Erythroblast (primary cell): ENCODE data around the gene SAMD11.
"Not testable (repeated sequence)": the region's sequence is repeated elsewhere in the genome, so short reads cannot be mapped to it uniquely, and the experiment has no call there.

ENCODE experiments used
- DNase-seq, 2 experiments: peaks; one replicate each; lab custom pipeline; 2025; lab: John Stamatoyannopoulos, UW
- GATA1 ChIP-seq: IDR thresholded peaks from 2 replicates; pipeline ENCODE4 v1.6.1; 2011; ENCODE audit warnings: low read depth, mild to moderate bottlenecking, control low read depth, low read length, moderate library complexity
- POLR2A ChIP-seq: IDR thresholded peaks from 2 replicates; pipeline ENCODE4 v1.6.1; 2011; ENCODE audit warnings: mild to moderate bottlenecking, low read length

Gene SAMD11

DNA sequence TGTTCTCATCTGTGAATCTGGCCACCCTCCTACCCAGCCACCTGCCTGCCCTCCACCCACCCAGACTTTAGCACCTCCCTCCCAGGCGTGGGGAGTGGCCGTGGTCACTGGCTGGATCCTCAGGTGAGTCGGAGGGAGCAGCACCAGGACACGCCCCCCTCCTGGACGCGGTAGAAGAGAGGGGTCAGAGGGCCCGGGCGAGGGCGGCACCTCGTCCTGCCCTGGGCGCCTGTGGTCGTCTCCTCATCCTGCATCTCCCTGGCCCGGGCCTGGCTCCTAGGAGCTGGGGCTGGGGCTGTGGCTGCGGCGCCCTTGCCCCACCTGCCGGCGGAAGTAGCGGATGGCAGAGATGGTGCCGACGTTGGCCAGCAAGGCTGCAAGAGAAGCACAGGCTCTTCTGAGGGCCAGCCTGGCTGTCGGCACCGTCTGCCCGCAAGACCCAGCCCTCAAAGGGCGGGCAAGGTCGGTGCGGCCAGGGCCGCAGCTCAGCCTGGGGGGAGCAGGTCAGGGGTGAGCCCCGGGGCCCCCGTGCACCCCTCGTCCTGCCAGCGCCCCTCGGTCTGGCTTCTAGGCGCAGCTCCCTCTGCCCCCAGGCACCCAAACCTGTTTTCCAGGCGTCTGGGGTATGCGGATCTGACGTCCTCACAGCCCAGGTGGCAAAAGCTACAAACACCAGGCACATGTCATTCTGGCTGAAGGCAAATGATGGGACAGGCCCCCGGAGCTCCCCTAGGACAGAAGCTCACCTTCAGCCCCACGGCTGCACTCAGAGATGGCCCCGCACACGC is 52.4 kb downstream of the SAMD11 start:
- peak; percentile 64 to 72 for DNase-seq
- TF ChIP-seq GATA1 (no peak), POLR2A (no peak)

DNA sequence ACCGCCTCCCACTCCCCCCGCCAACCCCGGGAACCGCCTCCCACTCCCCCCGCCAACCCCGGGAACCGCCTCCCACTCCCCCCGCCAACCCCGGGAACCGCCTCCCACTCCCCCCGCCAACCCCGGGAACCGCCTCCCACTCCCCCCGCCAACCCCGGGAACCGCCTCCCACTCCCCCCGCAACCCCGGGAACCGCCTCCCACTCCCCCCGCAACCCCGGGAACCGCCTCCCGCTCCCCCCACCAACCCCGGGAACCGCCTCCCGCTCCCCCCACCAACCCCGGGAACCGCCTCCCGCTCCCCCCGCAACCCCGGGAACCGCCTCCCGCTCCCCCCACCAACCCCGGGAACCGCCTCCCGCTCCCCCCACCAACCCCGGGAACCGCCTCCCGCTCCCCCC is 53.1 kb downstream of the SAMD11 start:
- not testable (repeated sequence) for DNase-seq

DNA sequence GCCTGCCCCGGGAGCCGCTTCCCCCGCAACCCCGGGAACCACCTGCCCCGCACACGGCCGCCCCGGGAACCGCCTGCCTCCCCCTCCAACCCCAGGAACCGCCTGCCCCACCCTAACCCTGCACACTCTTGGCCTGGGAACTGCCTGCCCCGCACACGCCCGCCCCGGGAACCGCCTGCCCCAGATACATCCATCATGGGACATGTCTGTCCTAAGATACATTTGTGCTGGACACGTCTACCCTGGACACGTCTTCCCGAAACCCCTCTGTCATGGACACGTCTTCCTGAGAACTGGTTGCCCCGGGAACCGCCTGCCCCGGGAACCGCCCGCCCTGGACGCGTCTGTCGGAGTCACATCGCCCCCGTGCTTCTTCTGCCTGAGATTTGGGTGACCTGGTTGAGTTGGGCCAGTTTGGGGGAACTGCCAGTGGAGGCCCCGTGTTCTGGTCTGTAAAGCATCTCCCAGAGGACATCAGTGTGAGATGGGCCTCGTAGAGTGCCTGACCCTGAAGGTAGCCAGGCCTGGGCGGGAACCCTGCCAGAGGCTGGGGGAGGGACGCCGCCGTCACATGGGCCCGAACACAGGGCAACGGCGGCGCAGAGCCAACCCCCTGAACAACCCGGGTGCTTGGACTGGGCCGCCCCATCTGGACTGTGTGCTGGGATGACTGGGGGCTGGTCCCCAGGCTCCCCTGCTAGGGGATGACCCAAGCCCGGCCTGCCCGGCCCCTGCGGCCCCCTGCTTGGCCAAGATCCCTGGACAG is 54.5 kb downstream of the SAMD11 start:
- no peak for DNase-seq
- TF ChIP-seq GATA1 = no peak

DNA sequence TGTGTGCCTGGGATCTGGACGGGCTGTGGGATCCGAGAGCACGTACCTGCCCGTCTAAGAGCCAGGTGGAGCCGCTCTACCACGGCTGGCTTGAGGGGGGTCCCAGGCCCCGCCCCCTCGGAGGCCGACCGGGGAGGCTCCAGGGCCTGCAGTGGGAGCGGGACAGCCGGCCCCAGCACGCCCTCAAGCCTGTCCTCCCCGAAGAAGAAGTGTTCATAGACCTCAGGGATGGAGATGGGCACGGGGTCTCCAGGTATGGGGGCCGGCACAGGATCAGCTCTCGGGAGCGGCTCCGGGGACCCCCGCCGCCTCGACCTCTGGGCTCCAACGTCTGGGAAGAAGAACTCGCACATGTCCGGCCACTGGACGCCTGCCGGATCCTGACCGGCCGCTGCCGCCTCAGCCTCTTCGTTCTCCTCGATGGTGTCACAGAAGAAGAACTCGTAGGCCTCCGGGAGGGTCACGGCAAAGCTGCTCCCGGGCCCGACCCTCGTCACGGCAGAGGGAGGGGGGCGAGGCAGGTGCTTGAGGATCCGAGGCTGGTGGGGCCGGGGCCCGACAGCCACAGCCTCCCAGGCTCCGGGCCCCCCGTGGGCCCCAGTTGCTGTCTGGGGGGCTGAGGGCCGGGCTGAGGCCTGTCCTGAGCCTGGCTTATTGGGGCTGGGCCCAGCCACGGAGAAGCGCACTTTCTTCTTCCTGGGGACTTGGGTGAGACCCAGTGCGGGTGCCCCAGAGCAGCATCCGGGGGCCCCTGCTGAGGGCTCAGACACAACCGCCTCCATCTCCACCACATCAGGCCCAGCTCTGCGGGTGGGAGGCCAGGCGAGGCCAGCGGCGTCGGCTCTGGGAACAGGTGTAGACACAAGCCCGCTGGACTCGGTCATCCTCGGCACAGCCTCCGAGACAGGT is 55.4 kb downstream of the SAMD11 start:
- TF ChIP-seq POLR2A = no peak
- TF ChIP-seq GATA1 = no peak
- DNase-seq = no peak

DNA sequence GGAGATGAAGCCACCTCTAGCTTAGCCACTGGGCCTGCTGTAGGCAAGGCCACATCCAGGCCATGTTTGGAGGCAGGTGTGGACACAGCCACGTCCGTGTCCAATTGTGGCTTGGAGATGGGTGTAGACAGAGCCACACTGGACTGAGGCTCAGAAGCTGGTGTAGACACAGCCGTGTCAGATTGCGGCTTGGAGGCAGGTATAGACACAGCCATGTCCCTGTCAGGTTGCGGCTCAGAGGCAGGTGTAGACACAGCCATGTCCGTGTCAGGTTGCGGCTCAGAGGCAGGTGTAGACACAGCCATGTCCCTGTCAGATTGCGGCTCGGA is 56.0 kb downstream of the SAMD11 start:
- no peak for DNase-seq

DNA sequence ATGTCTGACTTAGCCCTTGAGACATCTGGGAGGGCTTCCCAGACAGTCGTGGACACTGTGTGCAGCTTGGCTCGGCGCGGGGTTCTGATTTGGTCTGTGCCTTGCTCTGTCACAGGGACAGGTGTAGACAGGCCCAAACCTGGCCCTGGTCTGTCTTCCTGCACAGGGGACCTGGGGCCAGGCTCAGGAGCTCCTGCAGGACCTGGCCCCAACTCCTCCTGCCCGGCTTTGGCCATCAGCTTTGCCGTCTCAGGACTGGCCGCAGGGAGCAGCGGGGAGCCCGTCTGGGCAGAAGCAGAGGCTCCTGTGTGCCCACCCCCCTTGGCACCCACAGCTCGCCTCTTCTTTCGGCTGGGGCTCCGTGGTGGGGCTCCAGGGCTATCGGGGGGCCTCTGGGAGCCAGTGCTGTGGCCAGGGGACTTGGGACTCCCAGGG is 56.4 kb downstream of the SAMD11 start:
- DNase-seq = no peak
- TF ChIP-seq POLR2A = no peak
- no peak for TF ChIP-seq GATA1

More for the DNA sequence above, 56.0 kb downstream of the SAMD11 start:
- no peak for TF ChIP-seq GATA1

DNA sequence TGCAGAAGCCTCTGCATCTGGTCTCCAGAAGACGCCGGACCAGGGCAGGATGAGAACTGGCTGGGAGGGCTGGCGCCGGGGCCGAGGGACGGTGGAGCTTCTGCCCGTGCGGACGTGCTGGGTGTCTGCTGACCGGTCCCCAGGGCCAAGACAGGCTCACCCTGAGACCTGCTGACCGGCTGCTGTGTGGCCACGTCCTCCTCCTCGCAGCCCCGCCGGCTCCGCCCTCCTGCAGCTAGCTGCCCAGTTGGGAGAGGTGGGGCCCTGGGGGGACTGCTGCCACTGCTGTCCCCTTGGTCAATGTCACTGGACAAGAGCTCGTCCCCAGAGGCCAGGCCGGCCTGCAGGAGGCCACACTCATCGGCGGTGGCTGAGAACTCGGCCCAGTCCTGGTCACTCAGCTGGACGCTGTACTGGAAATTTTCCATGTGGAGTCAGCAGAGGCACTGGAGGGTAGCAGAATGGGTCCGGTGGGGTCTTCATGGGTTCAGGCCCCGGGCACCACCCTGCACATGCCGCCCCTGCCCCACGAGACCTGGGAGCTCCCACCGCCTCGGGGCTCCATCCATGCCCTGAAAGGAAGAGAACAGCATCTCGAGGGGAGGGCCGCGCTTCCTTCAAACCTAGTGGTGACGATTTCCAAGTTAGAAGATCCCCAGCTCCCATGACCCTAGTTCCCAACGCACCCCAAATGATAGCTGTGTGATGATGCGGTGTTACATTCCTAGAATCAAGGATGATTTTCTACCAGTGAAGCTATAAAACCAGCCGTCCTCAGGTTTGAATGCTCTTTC is 57.1 kb downstream of the SAMD11 start:
- DNase-seq = no peak
- TF ChIP-seq POLR2A = no peak
- no peak for TF ChIP-seq GATA1

DNA sequence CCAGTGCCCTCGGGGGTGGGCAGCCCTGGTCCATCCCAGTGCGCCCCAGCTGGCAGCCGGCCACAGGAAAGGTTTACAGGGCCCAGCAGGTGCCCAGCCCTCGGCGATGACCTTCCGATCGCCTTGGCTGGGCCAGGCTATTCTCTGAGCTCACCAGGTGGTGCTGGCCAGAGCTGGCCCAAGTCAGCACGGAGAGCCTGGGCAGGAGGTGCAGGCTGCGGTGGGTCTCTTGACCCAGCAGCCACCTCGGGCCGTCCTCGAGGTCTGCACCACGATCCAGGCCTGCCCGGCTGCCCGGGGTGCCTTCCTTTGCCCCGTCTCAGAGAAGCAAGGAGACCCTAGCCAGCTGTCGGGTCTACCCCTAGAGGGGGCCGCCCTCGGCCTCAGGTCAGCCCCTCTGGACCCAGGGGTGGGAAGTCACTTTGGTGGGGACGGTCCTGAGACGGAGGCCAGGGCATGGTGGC is 57.8 kb downstream of the SAMD11 start:
- DNase-seq = no peak
- TF ChIP-seq GATA1 (no peak), POLR2A (no peak)

DNA sequence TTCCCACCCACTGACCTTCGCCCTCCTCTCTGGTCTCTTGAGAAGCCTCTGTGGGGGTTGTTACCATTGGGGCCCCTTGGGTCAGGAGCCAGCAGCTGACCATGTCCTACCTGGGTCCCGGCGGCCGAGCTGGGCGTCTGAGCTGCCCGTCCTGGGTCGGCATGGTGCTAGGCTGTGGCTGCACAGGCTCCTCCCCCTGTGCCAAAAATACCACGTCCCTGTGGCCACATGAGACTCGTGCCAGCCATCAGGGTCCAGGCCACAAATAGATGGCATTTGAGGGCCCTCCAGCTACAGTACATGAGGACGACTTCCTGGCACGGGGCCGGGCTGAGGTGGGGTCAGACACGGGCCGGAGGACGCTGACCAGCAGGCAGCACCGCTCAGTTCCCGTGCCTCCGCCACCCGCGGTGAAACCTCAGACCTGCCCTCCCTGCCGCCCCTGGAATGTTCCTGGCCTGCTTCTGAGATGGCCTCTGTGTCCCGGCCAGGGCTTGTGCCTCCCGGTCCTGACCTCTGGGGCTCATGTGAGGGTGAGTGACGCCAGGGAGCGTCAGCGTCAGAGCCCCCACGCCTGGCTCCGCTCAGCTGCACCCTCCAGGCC is 58.3 kb downstream of the SAMD11 start, which contains the start of gene PERM1:
Gene PERM1 (minus strand): TSS at position 139 of the 604 bp plus-strand sequence. CDS start 1,064 bp downstream, outside the sequence.
- TF ChIP-seq POLR2A (no peak), GATA1 (no peak)
- no peak for DNase-seq

DNA sequence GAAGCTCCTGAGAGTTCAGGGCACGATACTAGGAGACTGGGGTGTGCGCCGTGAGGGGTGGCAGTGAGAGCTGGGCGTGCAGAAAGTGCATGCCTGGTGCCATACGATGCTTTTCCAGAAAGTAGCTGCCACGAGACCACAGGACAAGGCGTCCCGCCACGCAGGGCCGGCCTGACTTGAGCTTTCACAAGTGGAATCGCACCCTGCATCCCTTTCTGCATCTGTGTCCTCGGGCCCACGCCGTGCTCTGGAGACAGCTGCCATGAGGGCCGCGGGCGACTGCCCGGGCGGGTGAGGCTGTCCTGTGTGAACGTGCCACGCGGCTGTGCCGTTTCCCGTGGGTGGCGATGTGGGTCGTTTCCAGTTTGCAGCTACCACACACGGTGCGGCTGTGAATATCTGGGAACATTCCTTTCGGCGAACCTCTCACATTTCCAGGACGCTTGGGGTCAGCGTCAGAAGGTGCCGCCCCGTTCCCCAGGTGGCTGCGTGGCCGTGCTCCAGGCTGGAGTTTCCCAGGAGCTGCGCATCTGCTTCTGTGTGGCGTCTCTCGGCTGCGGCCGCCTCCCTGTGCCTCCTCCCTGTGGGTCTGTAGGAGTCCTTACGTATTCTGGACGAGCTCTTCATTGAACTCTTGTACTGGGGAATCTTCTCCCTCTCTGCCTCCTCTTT is 59.2 kb downstream of the SAMD11 start:
- DNase-seq = no peak
- TF ChIP-seq GATA1 (no peak), POLR2A (no peak)

DNA sequence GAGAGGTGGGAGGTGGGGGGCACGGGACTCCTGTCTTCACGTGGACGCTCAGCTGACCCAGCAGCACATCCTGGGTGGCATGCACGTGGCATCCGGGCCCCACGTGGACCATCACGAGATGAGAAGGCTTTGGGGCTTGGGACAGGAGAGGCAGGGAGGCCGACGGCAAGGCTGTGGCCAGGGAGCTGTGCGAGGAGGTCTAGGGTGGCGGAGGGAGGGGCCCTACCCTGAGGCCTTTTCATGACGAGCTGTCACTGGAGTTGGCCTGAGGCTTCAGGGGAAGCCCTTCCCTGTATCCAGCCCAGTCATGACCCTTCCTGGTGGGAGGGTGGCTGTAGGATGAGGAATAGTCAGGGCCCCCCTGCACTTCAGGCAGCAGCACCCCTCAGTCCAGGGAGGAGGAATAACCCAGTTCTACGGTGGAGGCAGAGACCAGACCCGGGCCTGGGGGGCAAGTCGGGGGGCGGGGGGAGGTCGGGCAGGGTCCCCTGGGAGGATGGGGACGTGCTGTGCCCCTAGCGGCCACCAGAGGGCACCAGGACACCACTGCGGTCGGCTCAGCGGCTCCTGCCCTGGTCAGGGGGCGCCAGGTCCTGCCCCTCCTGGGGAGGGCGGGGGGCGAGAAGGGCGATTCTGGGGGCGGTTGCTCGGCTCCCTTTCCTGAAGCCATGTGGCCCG is 60.2 kb downstream of the SAMD11 start:
- DNase-seq = peak in 1 of 2 experiments; percentile 68
- TF ChIP-seq POLR2A (no peak), GATA1 (no peak)

DNA sequence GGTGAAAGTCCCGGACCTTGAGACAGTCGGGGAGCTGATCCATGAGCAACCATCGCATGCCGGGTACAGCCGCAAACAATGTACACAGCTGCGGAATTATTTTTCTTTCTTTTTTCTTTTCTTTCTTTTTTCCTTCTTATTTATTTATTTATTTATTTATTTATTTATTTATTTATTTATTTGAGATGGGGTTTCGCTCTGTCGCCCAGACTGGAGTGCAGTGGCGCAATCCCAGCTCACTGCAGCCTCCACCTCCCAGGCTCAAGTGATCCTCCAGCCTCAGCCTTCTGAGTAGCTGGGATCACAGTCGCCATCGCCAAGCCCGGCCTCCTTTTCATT is 60.7 kb downstream of the SAMD11 start:
- TF ChIP-seq GATA1 (no peak), POLR2A (no peak)
- no peak for DNase-seq
